Stimulated activated CD4-positive, alpha-beta T cell treated with anti-CD3 and anti-CD28 coated beads, Interleukin-2, amount 100 ng/mL, for 48 hours (primary cell): Measurements from ENCODE around the gene GPRC5B.
A peak's percentile ranks its signal among the peaks of the same experiment; 100 is the strongest.

Experiments
- DNase-seq, 2 donors: peaks; one replicate each; pipeline ENCODE4 v3.0.0-alpha.2; 2020

The GPRC5B gene, protein sequence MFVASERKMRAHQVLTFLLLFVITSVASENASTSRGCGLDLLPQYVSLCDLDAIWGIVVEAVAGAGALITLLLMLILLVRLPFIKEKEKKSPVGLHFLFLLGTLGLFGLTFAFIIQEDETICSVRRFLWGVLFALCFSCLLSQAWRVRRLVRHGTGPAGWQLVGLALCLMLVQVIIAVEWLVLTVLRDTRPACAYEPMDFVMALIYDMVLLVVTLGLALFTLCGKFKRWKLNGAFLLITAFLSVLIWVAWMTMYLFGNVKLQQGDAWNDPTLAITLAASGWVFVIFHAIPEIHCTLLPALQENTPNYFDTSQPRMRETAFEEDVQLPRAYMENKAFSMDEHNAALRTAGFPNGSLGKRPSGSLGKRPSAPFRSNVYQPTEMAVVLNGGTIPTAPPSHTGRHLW

DNA sequence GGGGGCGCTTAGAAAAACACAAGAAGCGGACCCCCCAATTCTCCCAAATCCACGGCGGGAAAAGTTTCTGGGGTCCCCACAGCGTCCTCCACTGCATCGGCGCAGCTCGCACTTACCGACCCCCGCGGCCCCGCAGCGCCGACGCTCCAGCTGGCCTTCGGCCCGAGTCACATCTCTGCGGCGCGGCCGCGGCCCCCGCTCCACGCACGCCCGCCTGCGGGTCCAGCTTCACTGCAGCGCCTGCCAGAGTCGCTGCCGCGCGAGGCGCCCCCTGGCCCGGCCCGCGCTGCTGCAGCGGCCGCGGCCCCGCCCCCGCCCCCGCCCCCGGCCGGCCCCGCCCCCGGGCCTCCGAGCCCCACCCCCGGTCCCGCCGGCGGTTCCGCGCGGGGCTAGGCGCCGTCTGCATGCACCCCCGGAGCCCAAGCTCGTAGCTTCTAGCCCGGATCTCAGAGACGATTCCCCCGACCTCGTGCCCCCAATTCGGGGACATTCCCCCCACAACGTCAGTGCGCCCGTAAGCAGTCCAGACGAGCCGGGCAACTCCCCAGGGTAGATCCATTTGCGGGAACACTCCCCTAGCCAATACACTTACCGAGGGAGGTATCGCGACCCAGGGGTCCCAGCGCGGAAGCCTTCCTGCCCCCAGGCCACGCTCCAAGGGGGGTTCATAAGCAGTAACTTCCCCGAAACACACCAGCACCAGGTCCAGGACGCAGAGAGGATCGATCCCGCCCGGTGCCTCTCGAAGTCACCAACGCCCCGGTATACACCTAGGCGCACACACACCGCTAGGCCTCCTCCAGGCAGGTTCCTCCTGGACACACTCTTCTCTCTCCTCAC, at the start of gene GPRC5B:
Gene GPRC5B, minus strand, starts transcription at position 238 of the 840 bp plus-strand sequence. CDS start 12,003 bp downstream, outside the sequence.
- DNase-seq: peak; percentile 23 to 28

DNA sequence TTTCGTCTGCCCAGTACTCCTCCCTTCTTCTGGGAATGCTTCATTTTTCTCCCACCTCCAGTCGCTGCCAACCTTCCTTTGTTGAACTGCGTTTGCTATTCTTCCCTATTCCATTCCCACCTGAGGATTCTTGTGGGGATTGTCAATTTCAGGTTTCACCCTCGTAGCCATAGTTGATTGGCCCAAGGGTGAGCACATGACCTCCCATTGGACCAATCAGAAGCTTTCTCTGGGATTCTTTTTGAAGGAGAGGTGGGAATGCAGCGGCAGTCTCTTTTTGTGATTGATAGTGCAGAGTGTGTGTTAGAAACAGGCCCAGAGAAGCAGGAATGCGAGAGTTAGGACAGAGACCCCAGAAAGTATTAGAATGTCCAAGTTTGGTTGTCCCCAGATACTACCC, 49.1 kb upstream of the GPRC5B start:
- no peak for DNase-seq

DNA sequence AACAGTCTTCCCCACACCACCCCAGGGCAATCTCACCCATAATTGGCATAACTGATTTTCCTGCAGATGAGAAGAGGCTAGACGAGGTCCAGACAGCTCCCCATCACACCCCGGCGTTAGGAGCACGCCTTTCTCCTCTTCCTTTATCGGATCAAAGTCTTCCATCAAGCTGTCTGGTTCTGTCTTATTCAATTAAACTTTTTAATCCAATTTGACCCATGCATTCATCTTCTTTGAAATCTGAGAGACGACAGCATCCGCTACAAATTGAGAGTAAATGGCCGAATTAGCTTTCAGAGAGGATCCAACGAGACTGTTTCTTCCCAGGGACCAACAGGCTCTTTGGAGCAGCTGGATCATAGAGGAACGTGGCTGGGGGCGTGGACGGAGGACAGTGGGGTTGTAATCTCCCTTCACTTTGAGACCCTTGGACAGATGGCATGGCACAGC, 44.4 kb upstream of the GPRC5B start:
- no peak for DNase-seq

DNA sequence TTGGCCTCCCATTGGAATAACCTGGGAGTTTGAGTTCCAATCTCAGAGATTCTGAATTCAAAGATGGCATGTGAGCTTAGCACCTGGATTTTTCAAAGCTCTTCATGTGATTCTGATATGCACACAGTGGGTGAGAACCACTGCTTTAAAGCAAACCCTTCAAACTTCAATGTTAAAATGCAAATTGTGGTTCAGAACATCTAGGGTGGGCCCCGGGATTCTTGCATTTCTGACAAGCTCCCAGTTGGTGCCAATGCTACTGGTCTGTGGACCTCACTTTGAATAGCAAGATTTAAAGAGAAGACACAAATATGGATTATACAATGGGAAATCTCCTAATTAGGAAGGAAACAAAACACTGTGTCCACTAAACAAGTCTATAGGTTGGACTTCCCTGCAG, 43.8 kb upstream of the GPRC5B start:
- DNase-seq: no peak

DNA sequence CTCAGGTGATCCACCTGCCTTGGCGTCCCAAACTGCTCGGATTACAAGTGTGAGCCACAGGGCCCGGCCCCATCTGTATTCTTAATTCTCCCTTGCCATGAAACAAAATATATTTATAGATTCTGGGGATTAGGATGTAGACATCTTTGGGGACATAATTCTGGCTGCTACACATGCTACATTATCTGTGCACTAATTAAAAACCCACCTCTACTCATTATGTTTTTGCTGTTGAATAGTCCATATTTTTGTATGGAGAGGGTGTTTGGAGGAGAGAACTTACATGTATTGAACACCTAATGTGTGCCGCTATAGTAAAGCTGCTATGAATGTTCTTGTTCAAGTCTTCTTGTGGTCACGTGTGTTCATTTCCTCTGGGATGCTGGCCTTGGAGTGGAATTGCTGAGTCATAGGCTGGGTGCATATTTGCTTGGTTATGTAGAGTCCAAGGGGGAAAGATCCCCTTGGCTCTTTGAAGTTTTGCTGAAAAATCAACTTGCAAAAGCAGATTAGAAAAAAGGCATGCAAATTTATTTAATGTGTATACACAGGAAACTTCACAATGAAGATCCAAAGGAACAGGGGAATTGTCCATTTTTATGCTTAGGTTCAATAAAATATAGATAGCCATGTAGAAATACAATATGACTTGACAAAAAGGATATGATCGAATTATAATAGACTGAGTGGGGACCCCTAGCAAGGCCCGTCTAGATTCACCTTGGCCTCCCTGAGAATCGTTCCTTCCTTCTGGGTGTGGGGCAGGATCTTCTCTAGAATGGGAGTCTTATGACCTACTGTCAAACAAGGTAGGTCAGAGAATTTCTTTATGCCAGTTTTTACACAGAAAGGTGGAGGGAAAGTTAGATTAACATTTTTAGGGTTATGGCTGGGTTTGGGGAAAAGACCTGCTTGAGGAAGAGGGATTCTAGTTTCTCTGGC, 42.1 kb upstream of the GPRC5B start:
- no peak for DNase-seq

DNA sequence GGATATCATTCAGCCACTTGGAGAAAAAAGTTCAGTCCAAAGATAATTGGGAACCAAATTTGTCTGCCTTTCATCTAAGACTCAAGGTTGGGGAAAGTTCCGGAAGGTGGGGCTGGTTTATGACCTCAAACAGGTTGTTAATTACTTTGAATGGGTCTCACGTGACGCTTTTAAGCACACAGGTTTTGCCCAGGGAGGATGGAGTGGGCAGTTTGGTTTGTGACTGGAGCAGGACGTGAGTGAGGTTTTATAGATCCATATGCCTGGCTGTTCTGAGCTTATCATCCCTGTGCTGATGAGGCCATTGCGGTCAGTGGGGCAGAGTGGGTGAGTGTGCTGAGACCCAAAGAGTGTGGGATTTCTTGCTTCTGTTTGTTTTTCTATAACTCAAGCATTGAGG, 38.7 kb upstream of the GPRC5B start:
- no peak for DNase-seq

DNA sequence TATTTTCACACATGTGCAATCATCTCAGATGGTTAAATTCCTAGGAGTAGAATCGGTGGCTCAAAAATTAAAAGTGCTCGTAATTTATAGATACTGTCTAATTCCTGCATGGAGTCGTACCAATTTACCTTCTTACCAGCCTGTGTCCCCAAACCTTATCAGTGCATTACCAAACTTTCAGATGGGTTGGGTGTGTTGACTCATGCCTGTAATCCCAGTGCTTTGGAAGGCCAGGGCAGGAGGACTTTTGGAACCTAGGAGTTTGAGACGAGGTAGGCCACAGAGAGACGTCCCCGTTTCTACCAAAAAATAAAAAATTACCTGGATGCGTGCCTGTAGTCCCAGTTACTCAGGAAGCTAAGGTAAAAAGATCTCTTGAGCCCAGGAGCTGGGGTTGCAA, 34.5 kb upstream of the GPRC5B start:
- no peak for DNase-seq

DNA sequence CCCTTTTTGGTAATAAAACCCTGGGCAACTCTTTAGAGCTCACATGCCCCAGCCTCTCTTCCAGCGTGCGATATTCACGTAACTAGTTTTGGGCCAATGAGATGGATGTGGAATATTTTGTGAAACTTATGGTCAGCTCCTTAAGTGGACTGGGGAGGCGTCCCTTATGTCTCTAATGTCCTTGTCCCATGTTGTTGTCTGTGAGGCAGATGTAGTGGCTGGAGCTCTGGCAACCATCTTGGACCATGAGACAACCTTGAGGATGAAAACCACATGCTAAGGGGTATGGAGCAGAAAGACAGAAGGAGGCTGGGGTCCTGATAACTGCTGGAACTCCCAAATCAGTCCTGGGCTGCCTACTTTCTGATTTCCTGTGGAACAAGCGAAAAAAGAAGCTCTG, 31.4 kb upstream of the GPRC5B start:
- DNase-seq: no peak

DNA sequence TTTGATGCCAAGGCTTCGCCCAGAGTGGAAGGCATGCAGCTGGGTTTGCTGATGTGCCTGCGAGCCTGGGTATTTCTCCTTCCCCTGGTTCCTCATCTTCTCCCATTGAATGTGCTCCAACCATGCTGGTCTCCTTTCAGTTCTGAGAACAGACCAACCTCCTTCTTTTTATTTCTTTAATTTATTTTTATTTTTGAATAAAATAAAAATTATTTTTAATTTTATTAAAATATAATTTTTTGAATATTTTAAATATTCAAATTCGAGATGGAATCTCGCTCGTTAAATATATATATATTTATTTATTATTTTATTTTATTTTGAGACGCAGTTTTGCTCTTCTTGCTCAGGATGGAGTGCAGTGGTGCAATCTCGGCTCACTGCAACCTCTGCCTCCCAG, 30.2 kb upstream of the GPRC5B start:
- no peak for DNase-seq

DNA sequence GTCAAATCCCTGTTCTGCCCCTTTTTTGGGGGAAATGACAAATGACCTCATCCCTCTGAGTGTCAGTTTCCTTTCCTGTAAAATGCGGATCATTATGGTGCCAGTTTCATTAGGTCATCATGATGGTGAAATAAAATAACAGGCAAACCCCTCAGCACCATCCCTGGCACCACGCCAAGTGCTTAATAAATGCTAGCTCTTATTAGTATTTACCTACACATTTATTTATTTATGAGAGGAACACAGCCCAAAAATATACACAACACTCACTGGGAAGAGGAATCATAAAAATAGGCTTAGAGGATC, 28.6 kb upstream of the GPRC5B start:
- DNase-seq: no peak

DNA sequence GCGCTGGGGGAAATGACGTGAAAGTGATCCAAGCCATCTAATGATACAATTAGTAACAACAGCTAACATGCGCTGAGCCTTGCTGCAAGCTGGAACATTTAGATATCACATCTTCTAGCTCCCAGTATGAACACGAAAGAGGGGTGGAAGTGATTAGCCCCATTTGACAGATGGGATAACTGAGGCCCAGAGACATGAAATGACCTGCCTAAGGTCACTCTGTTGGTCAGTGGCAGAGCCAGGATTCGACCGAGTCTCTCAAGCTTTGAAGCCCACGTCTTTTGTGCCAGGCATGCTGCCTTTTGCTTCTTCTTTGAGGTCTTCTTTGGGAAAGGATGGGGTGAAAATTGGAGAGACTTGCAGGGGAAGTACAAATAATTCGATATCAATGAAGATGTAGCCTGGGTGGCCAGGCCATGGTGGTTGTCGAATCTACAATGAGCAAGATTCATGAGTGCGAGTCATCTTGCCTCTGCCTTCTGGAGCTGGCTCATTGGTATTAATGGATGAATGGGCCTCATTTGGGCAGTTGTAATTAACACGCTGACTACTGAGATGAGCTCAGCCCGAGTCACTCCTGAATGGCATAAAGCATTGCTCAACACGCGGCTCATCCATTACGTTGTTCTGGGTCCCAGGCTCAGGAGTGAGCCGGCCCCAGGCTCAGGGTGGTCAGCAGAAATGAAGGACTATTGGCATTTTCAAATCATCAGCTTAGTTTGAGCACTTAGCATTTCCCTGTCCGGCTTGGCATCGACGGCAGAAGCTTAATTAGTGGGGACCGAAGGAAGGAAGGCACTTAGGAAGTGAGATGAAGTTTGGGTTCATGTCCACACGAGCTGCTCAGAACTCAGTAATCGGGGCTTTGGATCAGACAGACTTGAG, 28.0 kb upstream of the GPRC5B start:
- no peak for DNase-seq

DNA sequence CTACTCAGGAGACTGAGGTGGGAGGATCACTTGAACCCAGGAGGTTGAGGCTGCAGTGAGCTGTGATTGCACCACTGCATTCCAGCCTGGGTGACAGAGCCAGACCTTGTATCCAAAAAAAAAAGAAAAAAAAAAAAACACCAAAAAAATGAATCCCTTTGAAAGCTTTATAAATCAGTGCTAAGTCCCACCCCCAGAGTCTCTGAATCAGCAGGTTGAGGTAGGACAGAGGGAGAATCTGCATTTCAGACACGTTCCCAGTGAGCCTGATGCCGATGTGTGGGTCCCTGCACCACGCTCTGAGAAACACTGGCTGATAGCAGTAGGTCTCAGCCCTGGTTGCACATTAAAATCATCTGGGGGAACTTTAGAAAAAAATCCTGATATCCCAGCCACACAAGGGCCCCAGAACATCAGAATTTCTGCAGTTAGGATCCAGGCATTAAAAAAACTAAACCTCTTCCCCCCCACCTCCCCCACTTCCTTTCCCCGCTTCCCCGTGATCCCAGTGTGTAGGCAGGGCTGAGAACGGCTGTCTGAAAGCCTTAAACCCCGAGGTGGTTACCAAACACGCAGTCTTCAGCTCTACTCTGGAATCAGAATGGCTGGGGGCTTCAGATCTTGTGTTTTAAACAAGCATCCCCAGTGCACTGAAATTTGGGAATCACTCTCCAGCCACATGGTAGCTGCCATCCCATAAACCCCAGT, 27.3 kb upstream of the GPRC5B start:
- DNase-seq: no peak

DNA sequence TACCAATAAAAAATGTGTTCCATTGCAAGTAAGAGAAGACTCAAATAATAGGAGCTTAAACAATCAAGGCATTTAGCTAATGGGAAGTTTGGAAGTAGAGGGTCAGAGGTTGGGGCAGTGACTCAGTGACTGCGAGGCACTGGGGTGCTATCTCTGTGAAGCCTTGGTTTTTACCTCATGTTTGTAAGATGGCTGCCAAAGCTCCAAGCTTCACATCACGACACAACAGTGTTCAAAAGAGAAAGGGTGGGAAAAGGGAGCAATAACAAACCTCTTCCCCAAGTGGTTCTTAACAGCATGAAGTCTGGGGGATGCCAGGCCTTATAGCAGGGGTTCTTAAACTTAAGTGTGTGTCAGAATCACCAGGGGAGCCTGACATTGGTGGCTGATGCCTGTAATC, 26.6 kb upstream of the GPRC5B start:
- no peak for DNase-seq

DNA sequence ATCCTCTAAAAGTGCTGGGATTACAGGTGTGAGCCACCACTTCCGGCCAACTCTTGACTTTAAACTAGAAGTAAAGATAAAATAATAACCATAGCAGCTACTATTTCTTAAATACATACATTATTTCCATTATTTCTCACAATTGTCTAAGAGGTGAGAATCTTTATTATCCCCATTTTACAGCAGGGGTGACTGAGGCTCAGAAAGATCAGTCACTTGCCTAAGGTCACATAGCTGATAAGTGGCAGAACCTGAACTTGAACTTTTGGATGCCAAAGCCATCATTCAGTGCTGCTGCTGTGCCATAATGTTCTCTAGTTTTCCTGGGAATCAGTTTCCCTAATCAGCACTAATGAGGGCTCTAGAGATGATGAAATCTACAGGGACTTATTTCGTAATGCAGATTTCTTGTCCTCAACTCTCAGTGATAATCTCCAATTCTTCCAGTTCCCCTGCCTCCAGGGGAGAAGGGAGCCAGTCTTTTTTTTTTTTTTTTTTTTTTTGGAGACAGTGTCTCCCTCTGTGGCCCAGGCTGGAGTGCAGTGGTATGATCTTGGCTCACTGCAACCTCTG, 25.2 kb upstream of the GPRC5B start:
- DNase-seq: no peak

DNA sequence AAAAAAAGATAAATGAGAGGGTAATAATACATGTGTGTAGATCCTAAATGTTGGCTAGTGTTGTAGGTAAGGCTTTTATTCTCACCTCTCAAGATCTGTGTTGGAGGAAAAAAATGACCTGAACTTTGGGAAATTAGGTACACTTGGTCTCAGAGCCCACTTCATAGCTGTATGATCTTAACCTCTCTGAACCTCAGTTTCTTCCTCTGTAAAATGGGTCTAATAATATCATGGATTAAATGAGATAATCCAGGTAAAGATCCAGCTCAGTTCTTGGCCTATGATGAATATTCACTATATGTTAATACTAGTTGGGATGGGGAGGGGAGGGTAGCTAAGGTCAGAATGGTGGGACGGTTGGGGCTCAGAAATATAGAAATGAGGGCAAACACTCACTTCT, 24.3 kb upstream of the GPRC5B start:
- no peak for DNase-seq

DNA sequence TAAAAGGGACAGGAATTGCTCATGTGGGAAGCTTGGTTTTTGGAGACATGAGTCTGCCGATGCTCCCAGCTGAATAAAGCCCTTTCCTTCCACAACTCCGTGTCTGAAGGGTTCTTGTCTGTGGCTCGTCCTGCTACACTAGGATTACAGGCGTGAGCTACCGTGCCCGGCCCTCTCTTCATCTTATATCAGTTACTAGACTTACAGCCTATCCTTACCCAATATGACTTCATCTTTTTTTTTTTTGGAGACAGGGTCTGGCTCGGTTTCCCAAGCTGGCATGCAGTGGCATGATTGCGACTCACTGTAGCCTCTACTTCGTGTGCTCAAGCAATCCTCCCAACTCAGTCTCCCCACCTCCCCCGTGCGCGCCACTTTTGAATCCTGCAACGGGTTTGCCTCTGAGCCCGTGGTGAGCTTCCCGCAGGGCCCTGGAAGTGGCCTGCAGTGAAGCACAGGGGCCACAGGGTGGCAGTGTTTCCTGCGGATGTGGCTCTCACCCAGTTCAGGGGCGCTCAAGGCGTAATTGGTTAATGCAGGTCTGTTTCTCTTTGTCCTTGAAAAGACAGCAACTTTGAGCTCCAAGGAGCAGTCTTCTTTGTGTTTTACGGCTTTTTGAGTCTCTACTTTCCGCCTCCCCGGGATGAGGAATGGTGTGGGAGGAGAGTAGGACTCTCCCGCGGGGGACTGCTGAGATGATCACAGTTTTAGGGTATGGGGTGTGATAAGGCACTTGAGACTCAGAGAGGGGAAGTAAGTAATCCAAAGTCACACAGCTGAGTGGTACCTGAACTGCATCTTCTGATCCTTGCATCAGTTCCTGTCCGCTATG, 22.7 kb upstream of the GPRC5B start:
- peak; percentile 71 to 75 for DNase-seq

DNA sequence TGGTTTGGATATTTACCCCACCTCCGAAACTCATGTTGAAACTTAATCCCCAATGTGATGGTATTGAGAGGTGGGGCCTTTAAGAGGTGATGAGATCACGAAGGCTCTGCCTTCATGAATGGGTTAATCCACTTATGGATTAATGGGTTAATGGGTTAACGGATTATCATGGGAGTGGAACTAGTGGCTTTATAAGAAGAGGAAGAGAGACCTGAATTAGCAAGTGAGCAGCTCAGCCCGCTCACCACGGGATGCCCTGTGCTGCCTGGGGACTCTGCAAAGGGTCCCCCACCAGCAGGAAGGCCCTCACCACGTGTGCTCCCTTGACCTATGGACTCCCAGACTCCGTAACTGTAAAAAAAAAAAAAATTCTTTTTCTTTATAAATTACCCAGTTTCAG, 16.5 kb upstream of the GPRC5B start:
- DNase-seq: no peak

DNA sequence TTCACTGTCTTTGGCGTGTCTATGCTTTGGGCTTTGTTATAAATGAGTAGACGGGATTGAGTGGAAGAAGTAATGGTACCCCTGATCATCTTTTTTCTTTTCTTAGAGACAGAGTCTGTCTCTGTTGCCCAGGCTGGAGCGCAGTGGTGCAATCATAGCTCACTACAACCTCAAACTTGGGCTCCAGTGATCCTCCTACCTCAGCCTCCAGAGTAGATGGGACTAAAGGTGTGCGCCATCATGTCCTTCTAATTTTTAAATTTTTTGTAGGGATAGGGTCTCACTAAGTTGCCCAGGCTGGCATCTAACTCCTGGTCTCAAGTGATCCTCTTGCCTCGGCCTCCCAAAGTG, 14.9 kb upstream of the GPRC5B start:
- no peak for DNase-seq

DNA sequence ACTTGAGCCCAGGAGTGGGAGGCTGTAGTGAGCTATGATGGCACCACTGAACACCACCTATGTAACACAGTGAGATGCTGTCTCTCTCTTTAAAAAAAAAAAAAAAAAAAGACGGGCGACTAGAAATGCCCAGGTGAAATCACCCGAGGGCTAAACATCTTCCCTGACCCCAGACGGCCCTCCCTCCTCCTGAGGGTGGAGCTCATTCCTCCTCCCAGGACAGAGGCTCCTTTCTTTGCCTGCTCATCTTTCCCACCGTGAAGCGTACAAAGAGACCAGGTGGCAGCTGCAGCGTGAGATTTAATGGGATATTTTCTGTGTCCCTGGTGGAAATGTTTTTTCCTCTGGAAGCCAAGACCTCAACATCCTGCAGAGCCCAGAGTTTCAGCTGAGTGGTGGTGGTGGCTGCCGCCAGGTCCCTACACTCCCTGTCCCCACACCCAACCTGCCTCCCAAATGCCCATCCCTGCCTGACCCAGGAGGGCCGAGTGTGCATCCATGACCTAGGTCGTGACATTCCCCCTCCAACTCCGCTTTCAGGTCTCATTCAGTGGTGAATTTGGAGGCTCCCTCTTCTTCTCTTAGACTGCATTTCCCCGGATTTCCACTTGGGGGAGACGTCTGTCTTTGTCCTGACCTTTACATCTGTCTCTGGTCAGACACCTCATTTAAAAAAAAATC, 14.4 kb upstream of the GPRC5B start:
- peak; percentile 36 to 40 for DNase-seq

DNA sequence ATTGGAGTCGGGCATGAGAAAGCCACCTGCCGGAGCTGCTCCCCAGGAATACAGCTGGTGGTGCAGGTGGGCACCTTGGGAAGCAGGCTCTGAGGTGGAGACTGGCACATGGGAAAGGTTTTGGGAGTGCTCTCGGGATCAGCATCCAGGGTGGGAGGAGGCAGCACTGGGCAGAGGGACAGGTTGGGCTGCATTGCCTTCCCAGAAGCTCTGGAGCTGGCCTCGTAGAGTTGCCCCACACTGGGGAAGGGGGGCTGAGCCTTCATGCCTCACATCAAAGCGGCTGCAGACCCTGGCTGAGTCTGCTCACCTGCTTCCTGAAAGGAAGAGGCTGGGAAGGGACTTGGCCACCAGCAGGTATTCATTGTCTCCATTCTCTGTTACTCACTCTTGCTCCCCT, 13.5 kb upstream of the GPRC5B start:
- DNase-seq: no peak
